ENCODE measurements around the gene BACH2.
"Not testable (repeated sequence)": the region's sequence is repeated elsewhere in the genome, so short reads cannot be mapped to it uniquely, and the experiment has no call there.

BACH2 gene

DNA sequence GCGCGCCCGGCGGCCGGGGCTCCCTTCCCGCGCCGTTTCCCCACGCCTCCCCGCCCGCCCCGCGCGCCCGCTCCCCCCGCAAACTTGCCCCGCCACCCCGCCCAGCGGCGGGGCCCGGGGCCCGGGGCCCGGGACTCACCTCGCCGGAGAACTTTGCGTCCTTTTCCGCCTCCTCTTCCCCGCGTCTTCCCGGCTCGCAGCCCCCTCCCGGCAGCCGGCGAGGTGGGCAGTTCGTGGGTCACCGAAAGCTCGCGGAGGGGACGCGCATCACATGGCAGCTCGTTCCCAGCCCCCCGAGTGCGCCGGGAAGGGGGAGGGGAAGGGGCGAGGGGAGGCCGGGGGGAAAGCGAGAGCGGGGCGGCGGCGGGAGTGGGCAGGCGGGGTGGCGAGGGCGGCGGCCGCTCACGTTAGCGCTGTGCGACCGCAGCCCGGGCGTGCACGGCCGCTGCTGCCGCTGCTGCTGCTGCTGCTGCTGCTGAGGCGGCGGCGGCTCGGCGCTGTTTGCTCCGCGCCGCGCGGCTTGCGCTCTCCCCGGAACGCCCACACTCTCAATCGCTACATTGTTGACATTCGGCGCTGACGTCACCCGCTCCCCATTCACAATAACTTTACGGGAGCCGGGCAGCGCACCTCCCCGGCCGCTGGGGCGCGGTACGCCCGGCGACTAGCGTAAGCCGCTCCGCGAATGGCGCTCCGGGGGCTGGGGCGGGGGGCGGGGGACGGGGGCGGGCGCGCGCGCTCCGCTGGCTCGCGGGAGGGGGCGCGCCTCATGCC, at the start of gene BACH2:
Gene BACH2 (minus strand): TSS at position 503 of the 774 bp plus-strand sequence. CDS start 287,999 bp downstream, outside the sequence.
- DNase-seq, result no peak

DNA sequence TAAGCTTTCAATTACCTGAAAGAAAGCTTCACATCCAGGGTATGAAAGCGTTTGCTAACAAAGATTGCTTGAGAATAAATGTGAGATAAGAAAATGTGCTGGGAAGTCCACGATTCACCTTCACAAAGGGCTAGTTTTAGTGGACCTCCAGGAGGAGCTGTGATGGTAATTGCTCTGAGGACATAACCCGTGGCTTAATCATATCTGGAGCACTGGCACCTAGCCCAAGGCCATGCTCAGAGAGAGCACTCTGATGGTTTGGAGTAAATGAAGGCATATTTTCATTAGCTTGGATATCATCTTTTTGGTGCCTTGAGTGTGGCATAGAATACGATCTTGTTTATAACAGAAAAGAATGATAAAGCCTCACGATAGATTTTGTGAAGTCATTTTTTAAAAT, 46.9 kb upstream of the BACH2 start:
- no peak for DNase-seq

DNA sequence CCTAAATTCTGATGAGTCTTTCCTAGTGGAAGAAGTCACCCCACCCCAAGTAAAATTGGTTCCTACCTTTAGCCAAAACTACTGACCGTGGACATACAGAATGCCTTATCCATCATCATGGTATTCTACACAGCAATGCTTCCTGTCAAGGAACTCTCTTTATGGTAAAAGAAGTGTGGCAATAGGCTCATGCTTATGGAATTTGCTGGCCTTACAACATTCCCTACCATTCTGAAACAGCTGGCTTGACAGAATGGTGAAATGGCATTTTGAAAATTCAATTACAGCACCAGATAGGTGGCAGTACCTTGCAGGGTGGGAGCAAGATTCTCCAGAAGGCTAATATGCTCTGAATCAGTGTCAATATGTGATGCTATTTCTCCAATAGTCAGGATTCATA, 41.8 kb upstream of the BACH2 start:
- no peak for DNase-seq

DNA sequence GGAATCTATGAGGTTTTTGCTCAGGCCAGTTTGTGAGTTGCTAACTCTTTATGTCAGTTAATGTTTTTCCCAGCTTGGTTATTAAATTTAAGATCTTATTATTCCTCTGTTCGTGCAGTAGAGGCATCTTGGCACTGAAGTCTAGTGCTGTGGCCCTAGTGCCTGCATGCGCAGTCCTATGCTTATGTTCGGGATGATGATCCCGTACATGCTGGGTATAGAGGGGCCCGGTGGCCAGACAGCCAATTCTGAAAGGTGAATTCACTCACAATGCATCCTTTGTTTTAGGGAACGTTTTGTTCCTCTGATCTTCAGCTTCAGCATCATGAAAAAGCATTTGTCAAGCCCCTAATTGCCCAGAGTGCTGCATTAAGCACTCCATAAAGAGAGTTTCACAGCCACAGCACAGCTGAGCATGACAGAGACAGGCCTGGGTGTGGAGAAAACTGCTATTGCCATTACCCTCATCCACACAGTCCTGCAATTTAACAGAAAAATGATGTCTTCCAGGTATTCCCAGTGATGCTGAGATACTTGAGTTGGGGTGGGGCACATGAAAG, 39.8 kb upstream of the BACH2 start:
- DNase-seq, result no peak

DNA sequence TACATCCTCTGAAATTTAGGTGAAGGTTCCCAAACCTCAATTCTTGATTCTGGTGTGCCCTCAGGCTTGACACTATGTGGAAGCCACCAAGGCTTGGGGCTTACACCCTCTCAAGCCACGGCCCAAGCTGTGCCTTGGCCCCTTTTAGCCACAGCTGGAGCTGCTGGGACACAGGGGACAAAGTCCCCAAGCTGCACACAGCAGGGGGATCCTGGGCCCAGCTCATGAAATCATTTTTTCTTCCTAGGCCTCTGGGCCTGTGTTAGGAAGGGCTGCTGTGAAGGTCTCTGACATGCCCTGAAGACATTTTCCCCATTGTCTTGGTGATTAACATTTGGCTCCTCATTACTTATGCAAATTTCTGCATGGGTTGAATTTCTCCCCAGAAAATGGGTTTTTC, 37.3 kb upstream of the BACH2 start:
- DNase-seq, result no peak

DNA sequence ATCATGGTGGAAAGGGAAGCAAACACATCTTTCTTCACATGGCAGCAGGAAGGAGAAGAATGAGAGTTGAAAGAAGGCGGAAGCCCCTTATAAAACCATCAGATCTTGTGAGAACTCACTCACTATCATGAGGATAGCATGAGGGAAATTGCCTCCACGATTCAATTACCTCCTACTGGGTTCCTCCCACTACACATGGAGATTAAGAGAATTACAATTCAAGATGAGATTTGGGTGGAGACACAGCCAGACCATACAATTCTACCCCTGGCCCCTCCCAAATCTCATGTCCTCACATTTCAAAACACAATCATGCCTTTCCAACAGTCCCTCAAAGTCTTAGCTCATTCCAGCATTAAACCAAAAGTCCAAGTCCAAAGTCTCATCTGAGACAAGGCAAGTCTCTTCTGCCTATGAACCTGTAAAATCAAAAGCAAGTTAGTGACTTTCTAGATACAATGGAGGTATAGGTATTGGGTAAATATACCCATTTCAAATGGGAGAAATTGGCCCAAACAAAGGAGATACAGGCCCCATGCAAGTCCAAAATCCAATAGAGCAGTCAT, 36.4 kb upstream of the BACH2 start:
- DNase-seq, result not testable (repeated sequence)

DNA sequence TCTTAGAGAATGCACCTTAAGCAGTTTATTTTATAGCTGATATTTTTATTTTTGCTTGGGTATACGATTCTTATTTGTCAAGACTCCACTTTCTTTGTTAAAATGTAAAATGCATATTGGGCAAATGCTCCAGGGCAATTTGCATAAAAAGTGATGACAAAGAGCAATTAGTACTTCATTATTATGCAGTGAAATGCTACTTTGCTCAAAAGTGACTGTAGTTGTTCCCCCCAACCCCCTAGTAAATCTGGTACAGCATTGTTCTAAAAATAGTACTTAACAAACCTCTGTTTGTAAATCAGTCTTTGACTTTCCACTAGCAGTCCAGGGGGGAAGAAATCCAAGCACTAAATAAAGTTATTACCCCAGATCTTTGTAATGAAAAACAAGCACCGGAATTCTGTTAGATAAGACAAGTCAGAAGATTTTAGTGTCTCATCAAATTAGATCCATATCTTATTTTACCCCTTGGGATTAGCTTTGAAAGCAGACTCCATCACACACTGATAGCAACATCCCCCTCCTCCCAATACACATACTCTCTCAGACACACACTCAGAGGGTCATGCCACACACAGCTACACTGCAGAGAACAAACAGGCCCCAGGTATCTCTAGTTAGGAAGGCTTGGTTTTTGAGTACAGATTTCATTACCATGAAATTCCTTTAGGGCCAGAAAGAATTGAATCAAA, 32.9 kb upstream of the BACH2 start:
- DNase-seq, result no peak

DNA sequence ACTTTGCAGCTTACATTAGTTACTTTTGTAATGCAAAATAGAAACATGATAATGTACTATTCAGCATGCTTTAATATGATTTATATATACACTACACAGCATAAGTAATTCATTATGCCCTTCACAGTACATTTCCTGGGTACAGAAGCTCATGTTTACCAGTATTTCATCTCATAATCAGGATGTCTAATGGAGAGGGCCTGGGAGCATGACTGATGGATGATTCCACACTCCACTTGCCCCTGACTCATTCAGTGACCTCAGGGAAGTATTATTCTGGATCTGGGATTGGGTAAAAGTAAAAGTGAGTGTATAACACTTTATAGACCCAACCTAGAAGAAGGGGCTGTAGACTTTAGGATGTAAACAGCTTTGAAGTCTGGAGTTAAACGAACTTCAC, 31.4 kb upstream of the BACH2 start:
- no peak for DNase-seq

DNA sequence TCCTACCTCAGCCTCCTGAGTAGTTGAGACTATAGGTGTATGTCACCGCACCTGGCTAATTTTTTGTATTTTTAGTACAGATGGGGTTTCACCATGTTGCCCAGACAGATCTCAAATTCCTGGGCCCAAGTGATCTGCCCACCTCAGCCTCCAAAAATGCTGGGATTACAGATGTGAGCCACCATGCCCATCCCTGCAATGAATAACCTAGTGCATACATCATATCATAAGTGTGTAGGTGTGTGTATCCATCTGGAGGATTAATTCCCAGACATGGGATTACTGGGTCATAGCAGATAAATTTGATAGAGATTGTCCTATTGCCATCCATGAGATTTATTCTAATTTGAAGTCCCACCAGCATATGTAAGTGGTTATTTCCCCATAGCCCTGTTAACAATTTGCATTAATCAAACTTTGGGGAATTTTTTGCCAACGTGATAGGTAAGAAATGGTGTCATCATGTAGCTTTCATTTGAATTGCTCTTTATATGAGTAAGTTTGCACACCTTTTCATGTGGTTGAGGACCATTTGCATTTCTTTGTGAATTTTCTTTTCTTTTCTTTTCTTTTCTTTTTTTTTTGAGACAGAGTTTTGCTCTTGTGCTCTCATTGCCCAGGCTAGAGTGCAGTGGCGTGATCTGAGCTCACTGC, 29.9 kb upstream of the BACH2 start:
- no peak for DNase-seq

DNA sequence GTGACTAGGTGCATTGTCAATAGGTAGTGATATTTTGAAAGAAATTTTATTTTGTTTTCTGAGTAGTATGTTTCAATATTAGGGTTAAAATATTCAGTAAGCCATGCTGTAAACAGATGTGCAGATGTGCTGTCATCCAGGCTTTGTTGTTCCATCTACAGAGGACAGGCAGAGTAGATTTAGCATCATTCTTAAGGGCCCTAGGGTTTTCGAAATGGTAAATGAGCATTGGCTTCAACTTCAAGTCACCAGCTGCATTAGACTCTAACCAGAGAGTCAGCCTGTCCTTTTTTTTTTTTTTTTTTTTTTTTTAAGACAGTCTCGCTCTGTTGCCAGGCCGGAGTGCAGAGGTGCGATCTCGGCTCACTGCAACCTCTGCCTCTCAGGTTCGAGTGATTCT, 27.1 kb upstream of the BACH2 start:
- no peak for DNase-seq

DNA sequence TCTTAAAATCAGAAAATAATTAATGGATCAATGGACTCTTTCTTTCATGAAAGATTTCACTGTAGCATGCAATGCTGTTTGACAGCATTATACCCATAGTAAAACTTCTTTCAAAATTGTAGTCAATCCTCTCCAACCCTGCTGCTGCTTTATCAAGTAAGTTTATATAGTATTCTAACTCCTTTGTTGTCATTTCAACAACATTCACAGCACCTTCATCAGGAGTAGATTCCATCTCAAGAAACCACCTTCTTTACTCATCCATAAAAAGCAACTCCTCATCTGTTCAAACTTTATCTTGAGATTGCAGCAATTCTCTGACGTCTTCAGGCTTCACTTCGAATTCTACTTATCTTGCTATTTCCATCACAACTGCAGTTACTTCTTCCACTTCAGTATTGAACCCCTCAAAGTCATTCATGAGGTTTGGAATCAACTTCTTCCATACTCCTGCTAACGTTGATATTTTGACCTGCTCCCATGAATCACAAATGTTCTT, 26.4 kb upstream of the BACH2 start:
- DNase-seq, result no peak

DNA sequence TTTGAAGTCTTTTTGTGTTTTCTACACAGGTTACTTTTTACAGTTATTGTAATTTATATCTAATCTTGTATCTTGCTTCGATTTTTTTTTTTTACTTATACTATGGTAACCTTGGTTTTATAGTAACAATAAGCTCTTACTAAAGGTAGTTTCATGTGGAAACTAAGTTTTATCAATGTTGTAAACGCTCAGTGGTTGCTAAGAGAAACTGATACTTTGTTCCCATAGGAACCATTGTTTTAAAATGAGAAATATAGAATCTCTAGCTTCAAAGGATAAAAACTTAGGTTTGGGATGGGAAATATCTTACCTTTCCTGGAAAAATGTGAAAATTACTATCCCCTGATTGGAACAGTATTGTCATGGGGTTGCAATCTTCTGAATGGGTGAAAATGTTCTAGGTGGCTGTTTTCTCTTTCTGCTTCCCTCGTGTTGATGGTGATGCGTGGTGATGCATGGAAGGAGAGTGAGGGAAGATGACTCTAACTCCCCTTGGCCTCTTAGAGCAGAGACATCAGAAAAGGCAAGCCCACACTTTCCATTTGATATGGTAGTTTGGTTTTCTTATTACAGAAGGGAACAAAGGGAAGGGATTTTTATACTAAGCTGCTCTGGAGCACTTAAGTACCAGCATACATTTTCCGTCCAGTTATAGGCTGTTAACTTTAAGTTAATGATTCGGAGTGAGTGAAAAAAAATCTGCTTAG, 23.5 kb upstream of the BACH2 start:
- no peak for DNase-seq

DNA sequence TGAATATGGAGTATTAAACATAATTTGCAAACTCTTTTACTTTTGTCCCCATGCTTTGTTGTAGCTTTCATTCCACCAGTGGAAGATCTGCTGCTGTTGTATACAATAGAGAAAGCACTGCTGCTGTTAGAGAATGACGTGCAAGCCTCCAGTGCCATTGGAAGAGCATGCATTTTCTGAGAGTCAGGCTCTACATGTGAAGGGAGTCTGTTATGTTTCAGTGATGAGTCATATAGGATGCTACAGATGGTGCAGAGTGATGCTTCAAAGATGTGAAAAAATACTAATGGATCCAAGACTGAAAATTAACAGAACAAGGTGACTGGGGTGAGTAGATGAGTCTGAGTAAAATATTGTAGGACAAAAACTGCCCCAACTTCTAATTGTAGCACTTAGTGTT, 22.4 kb upstream of the BACH2 start:
- DNase-seq, result no peak

DNA sequence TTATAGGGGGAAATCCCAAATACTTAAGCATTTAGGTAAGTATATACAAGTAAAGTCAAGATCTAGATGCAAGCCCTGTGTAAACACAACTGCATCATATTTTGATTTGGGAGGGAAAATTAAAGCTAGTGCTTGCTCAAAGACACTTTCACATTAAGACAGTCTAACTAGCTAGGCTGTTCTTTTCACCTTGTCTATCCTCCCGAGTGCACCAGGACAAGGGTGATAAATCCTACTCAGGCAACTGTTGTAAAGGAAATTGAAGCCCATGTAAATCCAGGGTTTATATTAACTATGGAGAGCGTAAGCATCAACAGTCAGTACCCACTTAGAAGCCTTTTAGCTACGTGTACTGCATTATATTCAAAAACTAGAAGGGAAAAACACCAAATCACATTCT, 19.3 kb upstream of the BACH2 start:
- DNase-seq, result no peak

DNA sequence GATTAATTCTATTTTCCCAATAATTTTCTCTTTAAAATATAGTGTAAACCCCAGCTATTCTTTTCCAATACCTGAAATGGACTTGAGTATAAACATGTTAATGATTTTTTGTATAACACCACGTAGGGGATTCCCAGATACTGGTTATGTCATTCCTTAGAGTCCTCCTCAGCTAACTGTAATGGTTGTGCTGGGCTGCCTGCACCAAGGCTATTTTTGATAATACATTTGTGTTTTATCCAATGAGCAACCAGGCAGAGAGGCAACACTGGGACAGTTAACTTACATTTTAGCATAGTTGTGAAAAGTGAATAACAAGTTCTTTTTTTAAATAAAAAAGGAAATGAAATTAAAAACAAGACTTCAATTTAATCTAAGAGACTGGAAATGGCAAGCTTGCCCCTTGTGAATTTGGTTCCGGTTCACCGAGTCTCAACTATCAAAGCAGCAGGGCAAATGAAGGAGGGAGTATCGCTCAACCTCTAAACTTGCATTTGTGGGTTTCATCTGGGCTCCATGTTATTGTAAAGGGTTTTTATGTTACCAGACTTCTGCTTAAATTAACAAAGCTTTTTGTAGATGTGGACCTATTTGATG, 18.8 kb upstream of the BACH2 start:
- no peak for DNase-seq

DNA sequence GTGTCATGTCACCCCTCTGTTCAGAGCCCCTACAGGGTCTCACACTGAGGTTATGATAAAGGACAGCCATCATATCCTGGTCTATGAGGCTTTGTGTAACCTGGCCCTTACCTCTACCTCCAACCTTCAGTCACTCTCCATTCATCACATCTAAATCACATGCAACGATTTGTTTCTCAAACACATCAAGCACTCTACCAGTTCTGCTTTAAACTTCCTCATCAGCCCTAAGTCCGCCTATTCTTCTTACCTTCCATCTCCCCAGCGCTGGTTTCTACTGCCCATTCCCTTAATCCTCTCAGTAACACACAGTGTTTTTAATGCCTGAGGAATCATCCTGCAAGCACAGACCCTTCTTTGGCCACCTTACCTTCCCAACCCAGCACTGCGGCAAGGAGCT, 17.9 kb upstream of the BACH2 start:
- no peak for DNase-seq

DNA sequence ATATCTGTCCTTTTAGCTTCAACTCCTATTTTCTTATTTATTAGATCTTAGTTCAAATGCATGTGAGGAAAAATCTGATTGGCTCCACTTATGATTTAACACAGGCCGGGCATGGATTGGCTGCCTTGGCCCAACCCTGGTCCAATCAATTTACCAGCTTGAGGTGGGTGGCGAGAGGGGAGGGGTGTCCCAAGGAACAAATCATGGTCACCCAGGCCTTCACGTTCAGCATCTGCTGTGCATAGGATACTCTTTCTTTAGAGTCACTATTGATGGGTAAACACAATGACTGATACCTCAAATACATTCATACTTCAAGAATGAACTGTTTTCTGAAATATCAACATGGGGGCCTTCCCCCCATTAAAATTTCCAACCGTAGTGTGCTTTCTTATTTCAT, 14.9 kb upstream of the BACH2 start:
- no peak for DNase-seq

DNA sequence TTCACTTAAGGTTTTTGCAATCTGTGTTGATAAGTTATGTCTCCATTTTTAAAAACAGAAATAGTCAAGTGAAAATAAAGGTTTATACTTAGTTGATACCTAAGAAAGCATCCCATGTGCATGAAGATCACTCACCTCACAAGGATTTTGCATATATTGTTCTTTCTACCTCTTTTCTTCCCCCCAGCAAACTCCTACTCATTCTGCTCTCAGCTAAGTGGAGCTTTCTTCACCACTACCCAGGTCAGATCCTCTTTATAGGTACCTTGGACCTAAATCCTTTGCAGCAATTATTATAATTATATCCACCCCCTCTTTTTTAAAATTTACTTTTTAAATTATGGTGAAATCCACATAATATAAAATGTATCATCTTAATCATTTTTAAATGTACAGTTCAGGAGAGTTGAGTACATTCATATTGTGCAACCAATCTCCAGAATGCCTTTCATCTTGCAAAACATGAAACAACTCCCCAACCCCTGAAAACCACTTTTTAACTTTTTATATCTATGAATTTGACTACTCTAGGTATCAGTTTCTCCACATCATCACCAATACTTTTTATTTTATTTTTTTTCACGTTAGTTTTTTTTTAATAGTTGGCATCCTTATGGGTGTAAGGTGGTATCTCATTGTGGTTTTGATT, 9.3 kb upstream of the BACH2 start:
- no peak for DNase-seq

DNA sequence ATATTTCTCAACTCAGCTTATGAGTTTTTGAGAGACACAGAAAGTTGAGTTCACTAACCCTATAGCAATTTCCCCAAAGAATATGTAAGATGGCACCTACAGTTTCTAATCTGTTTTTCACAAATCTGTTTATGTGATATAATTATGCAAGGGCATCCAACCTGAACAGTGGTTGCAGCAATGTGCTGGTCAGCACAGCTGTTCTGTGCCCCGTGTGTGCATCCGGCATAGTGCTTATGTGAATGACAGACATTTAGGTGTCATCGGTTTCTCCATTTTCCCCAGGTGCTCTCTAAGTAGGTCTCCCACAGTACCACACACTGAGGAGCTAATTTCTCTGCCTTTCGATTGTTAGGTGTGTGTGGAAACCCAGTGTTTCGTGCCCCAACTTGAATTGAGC, 7.7 kb upstream of the BACH2 start:
- no peak for DNase-seq

DNA sequence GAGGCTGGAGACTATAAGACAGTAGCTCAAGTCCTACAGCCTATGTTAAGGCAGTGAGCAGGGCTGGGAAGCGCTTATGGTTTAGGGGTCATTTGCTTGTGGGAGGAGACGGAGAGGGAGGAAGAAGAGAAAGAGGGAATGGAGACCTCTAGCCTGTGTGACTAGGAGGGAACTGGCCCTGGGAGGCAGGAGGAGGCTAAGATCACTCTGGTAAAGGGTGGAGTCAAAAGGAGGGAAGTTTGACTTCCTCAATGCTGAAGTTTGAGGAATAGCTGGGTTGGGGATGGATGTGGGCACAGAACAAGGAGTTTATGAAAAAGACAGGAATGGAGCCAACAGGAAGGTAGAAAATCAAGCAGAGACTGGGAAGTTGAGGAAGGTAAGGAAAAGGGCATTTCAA, 6.4 kb upstream of the BACH2 start:
- DNase-seq, result no peak

DNA sequence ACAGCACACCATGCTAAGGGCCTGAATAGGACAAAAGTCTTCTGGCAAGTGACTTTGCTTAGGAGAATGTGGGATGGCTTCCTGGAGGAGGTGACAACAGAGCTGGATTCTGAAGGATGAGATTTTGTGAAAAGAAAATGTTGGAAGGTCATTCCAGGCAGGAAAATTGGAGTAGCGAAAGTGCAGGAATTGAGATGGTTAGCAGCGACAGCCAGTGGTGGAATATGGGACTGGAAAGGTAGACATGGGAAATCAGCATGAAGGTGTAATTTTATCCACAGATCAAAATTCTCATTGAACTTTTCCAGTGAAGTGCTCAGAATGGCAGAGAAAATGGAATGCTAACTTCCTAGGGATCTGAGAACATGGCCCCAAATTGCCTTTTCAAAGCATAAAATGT, 5.7 kb upstream of the BACH2 start:
- no peak for DNase-seq

DNA sequence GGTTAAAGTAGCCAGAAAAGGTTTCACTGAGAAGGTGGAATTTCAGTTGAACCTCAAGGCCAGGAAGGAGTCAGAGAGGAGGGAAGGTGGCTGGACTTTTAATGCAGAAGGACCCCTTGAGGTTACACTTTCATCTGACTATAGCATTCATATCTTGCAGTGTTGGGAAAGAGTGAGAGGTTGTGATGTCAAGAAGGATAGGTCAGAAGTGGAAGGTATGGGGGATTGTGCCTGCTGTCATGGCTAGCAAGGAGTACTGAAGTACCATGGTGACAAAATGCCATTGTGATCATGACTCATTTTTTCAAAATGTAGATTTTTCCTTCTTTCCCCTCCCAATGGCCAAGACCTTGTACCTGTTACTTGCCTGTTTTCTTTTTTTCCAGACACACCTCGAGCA, 5.2 kb upstream of the BACH2 start:
- DNase-seq, result no peak

Measured in SIG-M5 (cell line).